GM23338 (cell line): ENCODE data around the gene ELP2. TPM values are rescaled to one million over a fixed set of nuclear protein-coding genes. Genes with fewer than 3 reads are reported as not detected.

Experiments used
- ATAC-seq: fragments of 200-7000 bp; cut with Tn5 transposase; 3 replicates; pipeline ENCODE4 v1.9.1; 2020
- DNase-seq: peaks from one replicate; pipeline ENCODE4 v3.0.0-alpha.2; 2015; ENCODE audit warnings: low spot score
- H2AFZ ChIP-seq: fragments of 200-600 bp; sonication (generic); 2 replicates; pipeline ENCODE4 v1.8.0; 2016; ENCODE audit warnings: antibody characterized with exemption, mild to moderate bottlenecking, moderate library complexity
- H3F3A ChIP-seq: fragments of 200-600 bp; sonication (generic); replicated peaks from 2 replicates; pipeline ENCODE4 v1.8.0; 2017; ENCODE audit warnings: antibody characterized with exemption, mixed run types, low read depth
- H3K27ac ChIP-seq: fragments of 200-600 bp; sonication (generic); 2 replicates; pipeline ENCODE4 v1.6.1; 2016; ENCODE audit warnings: low read depth
- H3K27me3 ChIP-seq: fragments of 200-600 bp; sonication (generic); 2 replicates; pipeline ENCODE4 v1.8.0; 2016; ENCODE audit warnings: mild to moderate bottlenecking, mixed run types, moderate library complexity; ENCODE audit not compliant: insufficient read depth
- H3K36me3 ChIP-seq: fragments of 200-600 bp; sonication (generic); 2 replicates; pipeline ENCODE4 v1.8.0; 2016; ENCODE audit warnings: mild to moderate bottlenecking; ENCODE audit not compliant: insufficient read depth
- H3K4me1 ChIP-seq: fragments of 200-600 bp; sonication (generic); 2 replicates; pipeline ENCODE4 v1.8.0; 2016; ENCODE audit warnings: mild to moderate bottlenecking, moderate library complexity; ENCODE audit not compliant: insufficient read depth
- H3K4me2 ChIP-seq: fragments of 200-600 bp; sonication (generic); 2 replicates; pipeline ENCODE4 v1.7.1; 2017; ENCODE audit warnings: mixed run types
- H3K4me3 ChIP-seq: fragments of 200-600 bp; sonication (generic); 2 replicates; pipeline ENCODE4 v1.6.1; 2016; ENCODE audit warnings: mixed run types
- H3K79me2 ChIP-seq: fragments of 200-600 bp; sonication (generic); replicated peaks from 2 replicates; pipeline ENCODE4 v1.8.0; 2017; ENCODE audit warnings: mild to moderate bottlenecking; ENCODE audit not compliant: insufficient read depth
- H3K9me2 ChIP-seq: fragments of 200-600 bp; sonication (generic); 2 replicates; pipeline ENCODE4 v1.8.0; 2017; ENCODE audit not compliant: insufficient read depth
- H4K20me1 ChIP-seq: fragments of 200-600 bp; sonication (generic); replicated peaks from 2 replicates; pipeline ENCODE4 v1.8.0; 2017; ENCODE audit warnings: mild to moderate bottlenecking; ENCODE audit not compliant: insufficient read depth
- H3K27ac Mint-ChIP-seq: 2 replicates; pipeline ENCODE4 v1.8.0; 2020; ENCODE audit warnings: inconsistent platforms, mild to moderate bottlenecking, moderate library complexity, mixed read lengths
- H3K27me3 Mint-ChIP-seq: 3 replicates; pipeline ENCODE4 v1.8.0; 2022; ENCODE audit warnings: low read depth, mild to moderate bottlenecking, moderate library complexity, mixed read lengths, inconsistent platforms; ENCODE audit not compliant: insufficient read depth, poor library complexity
- H3K36me3 Mint-ChIP-seq: 3 replicates; pipeline ENCODE4 v1.8.0; 2021; ENCODE audit warnings: low read depth, mild to moderate bottlenecking, inconsistent platforms, moderate library complexity, mixed read lengths
- H3K4me1 Mint-ChIP-seq: 3 replicates; pipeline ENCODE4 v1.8.0; 2020; ENCODE audit warnings: mild to moderate bottlenecking, inconsistent platforms, mixed read lengths
- H3K4me3 Mint-ChIP-seq: 3 replicates; pipeline ENCODE4 v1.8.0; 2021; ENCODE audit warnings: moderate library complexity, mild to moderate bottlenecking, inconsistent platforms, mixed read lengths
- H3K9me3 Mint-ChIP-seq: 3 replicates; pipeline ENCODE4 v1.8.0; 2020; ENCODE audit warnings: moderate library complexity, mild to moderate bottlenecking, inconsistent platforms, mixed read lengths
- CREB1 ChIP-seq: fragments of 250-450 bp; sonication (Bioruptor Pico); IDR thresholded peaks from 2 replicates; pipeline ENCODE4 v1.5.0; 2020; ENCODE audit warnings: low read depth, mild to moderate bottlenecking, moderate library complexity
- CTCF ChIP-seq, 2 experiments: fragments of 200-600 bp in 1 of 2; sonication (generic) in 1 of 2; conservative IDR thresholded peaks; 2 replicates each; pipeline versions ENCODE4 v1.5.1 to v1.6.1; 2016 to 2017; ENCODE audit warnings: antibody characterized with exemption in 2 of 2, low read depth in 2 of 2, mild to moderate bottlenecking in 2 of 2, moderate library complexity in 1 of 2
- EZH2 ChIP-seq: fragments of 200-600 bp; sonication (generic); IDR thresholded peaks from one replicate; pipeline ENCODE4 v1.8.0; 2017; ENCODE audit warnings: antibody characterized with exemption, mild to moderate bottlenecking, low read depth; ENCODE audit not compliant: unreplicated experiment
- EZH2phosphoT487 ChIP-seq: fragments of 200-600 bp; sonication (generic); IDR thresholded peaks from one replicate; pipeline ENCODE4 v1.8.1; 2018; ENCODE audit warnings: antibody characterized with exemption; ENCODE audit not compliant: unreplicated experiment
- JUNB ChIP-seq: IDR thresholded peaks from one replicate; pipeline ENCODE4 v1.6.1; 2016; ENCODE audit warnings: antibody characterized with exemption; ENCODE audit not compliant: unreplicated experiment
- POLR2AphosphoS5 ChIP-seq: IDR thresholded peaks from 2 replicates; pipeline ENCODE4 v1.6.1; 2016; ENCODE audit warnings: antibody characterized with exemption, low read depth
- STAT1 ChIP-seq: IDR thresholded peaks from one replicate; pipeline ENCODE4 v1.6.1; 2016; ENCODE audit warnings: antibody characterized with exemption; ENCODE audit not compliant: unreplicated experiment
- ZNF114 ChIP-seq: fragments of 250-450 bp; sonication (Bioruptor Pico); IDR thresholded peaks from 2 replicates; pipeline ENCODE4 v1.5.0; 2020; ENCODE audit warnings: mild to moderate bottlenecking, moderate library complexity
- ZNF462 ChIP-seq: fragments of 250-450 bp; sonication (Bioruptor Pico); IDR thresholded peaks from 2 replicates; pipeline ENCODE4 v1.5.0; 2020; ENCODE audit warnings: mild to moderate bottlenecking, moderate library complexity
- polyA plus RNA-seq: library from polyadenylated mRNA; unstranded; fragments of >200 nt; fragmentation: Nextera tagmentation; extraction: Ambion mirVana; gene quantifications from 2 replicates; pipeline ENCODE4 v1.2.1, GENCODE V29; 2016
- total RNA-seq: library from RNA; depleted of rRNA; stranded (reverse); fragments of >200 nt; shearing (Covaris generic); gene quantifications from 2 replicates; pipeline ENCODE4 v1.2.3, GENCODE V29; 2014

Gene ELP2
- total and polyA plus RNA-seq, 2 experiments from 2014 or later = 119 to 135 TPM

GRCh38 chr18:36155851-36156757 is 26.4 kb downstream of the ELP2 start:
- Histone ChIP-seq H3F3A (no peaks in the 10 kb centered on the region), H2AFZ (no peak overlapping the region), H3K4me3 (no peak overlapping the region), H3K36me3 (peaks cover 85% of the 10 kb centered on the region), H3K79me2 (no peaks in the 10 kb centered on the region; the same call in 1 of the 2 replicates), H3K27me3 (no peaks in the 10 kb centered on the region), H3K4me1 (no peaks in the 10 kb centered on the region), H3K27ac (no peak overlapping the region), H4K20me1 (peaks cover 7% of the 10 kb centered on the region), H3K4me2 (no peak overlapping the region), H3K9me2 (no peaks in the 10 kb centered on the region)
- no peaks in the 10 kb centered on the region; the same call in 2 of the 3 replicates for H3K4me1 Mint-ChIP-seq
- DNase-seq (no peak), ATAC-seq (no peak)
- H3K4me3 Mint-ChIP-seq = no peak overlapping the region
- peaks cover under 1% of the 10 kb centered on the region for H3K27me3 Mint-ChIP-seq
- TF ChIP-seq EZH2 (no peak), EZH2phosphoT487 (no peak), CTCF (conservative IDR thresholded peaks at IDR 0.05; ENCODE audit: low read depth in 2 of 2) (no peak), STAT1 (no peak), JUNB (no peak)
- H3K27ac Mint-ChIP-seq = no peak overlapping the region
- no peaks in the 10 kb centered on the region for H3K9me3 Mint-ChIP-seq
- H3K36me3 Mint-ChIP-seq = peaks cover 80% of the 10 kb centered on the region

- DNase-seq = no peak
- no peaks in the 10 kb centered on the region for H3K27me3 Mint-ChIP-seq
- Histone ChIP-seq H3K79me2 (no peaks in the 10 kb centered on the region; the same call in 1 of the 2 replicates), H3K9me2 (no peaks in the 10 kb centered on the region), H3K36me3 (peaks cover 84% of the 10 kb centered on the region), H3K4me3 (no peak overlapping the region), H3K27me3 (no peaks in the 10 kb centered on the region), H3K4me1 (no peaks in the 10 kb centered on the region), H3K4me2 (no peak overlapping the region), H2AFZ (no peak overlapping the region), H4K20me1 (peaks cover 7% of the 10 kb centered on the region), H3K27ac (peak overlapping the region; percentile 53; the same call in 1 of the 2 replicates), H3F3A (no peaks in the 10 kb centered on the region)
- H3K9me3 Mint-ChIP-seq = no peaks in the 10 kb centered on the region
- no peak overlapping the region for H3K4me3 Mint-ChIP-seq
- peaks cover 83% of the 10 kb centered on the region for H3K36me3 Mint-ChIP-seq
- H3K4me1 Mint-ChIP-seq = no peaks in the 10 kb centered on the region; the same call in 2 of the 3 replicates
- no peak overlapping the region for H3K27ac Mint-ChIP-seq
- no peak for ATAC-seq
- TF ChIP-seq CREB1 (CRISPR knock-in tag) (no peak), ZNF114 (no peak), EZH2phosphoT487 (no peak), CTCF (conservative IDR thresholded peaks at IDR 0.05; ENCODE audit: low read depth in 2 of 2) (no peak), STAT1 (no peak), POLR2AphosphoS5 (no peak), ZNF462 (CRISPR knock-in tag) (no peak)
These were observed 27.7 kb downstream of the ELP2 start for GRCh38 chr18:36157441-36157840.
